Stimulated activated memory B cell treated with anti-CD40 and anti-IgM and Interleukin-4, amounts not matched to agents 10 μg/mL and 1 μg/mL and 100 μg/mL, for 72 hours (primary cell): Measurements from ENCODE around the gene FNDC3B.
"Not testable (repeated sequence)": the region's sequence is repeated elsewhere in the genome, so short reads cannot be mapped to it uniquely, and the experiment has no call there.

Experiments used
- ATAC-seq: fragments of 150-1000 bp; cut with Tn5 transposase; 2 replicates; pipeline ENCODE4 v1.10.0; 2021
- H3K27ac Mint-ChIP-seq: one replicate; pipeline ENCODE4 v1.8.0; 2022; ENCODE audit warnings: mild to moderate bottlenecking, mixed read lengths
- H3K27me3 Mint-ChIP-seq: one replicate; pipeline ENCODE4 v1.8.0; 2022; ENCODE audit warnings: mixed read lengths
- H3K36me3 Mint-ChIP-seq: one replicate; pipeline ENCODE4 v1.8.0; 2022; ENCODE audit warnings: mixed read lengths
- H3K4me1 Mint-ChIP-seq: one replicate; pipeline ENCODE4 v1.8.0; 2022; ENCODE audit warnings: mixed read lengths
- H3K4me3 Mint-ChIP-seq: one replicate; pipeline ENCODE4 v1.8.0; 2022; ENCODE audit warnings: mild to moderate bottlenecking, moderate library complexity, mixed read lengths
- H3K9me3 Mint-ChIP-seq: one replicate; pipeline ENCODE4 v1.8.0; 2022; ENCODE audit warnings: mixed read lengths

The FNDC3B gene

DNA sequence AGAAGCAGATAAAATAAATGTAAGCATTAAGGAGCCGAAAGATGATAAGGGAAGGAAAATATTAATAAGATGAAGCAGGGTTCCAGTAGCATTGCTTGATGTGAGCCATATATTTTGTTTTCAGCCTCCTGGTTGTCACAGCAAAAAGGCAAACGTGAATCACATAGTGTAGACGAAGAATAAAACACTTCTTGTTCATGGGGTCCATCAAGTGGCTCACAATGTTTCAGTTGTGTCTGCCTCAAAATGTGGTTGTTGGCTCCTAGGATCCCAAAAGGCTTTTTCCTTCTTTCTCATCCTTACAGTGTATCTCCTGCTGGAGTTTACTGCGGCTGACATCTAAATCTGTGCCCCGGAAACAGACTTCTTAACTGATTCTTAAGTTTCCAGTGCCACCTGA is 213.8 kb downstream of the FNDC3B start:
- ATAC-seq = no peak
- no peaks in the 10 kb centered on the region for H3K27me3 Mint-ChIP-seq
- H3K27ac Mint-ChIP-seq = no peak overlapping the region
- H3K36me3 Mint-ChIP-seq = peaks cover 34% of the 10 kb centered on the region
- no peaks in the 10 kb centered on the region for H3K9me3 Mint-ChIP-seq
- H3K4me3 Mint-ChIP-seq = no peak overlapping the region
- no peaks in the 10 kb centered on the region for H3K4me1 Mint-ChIP-seq

DNA sequence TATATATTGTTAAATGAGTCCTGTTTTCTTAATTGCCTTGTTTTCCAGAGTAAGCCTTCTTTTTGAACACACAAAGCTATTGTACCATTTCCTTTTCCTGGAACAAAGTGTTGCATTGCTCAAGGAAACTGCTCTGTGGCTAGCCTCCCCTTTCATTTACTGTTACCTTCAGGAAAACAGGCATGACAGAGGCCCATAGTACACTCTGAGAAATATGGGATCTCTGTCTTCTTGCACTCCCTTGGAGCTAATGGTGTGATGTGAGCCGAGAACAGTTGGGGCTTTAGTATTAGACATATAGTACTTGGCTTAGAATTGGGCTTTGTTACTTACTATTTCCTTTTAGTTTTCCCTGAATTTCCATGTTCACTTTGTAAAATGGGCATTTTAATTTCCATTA is 215.2 kb downstream of the FNDC3B start:
- Mint-ChIP-seq H3K4me1 (no peaks in the 10 kb centered on the region), H3K27ac (no peak overlapping the region), H3K36me3 (peaks cover 34% of the 10 kb centered on the region), H3K27me3 (no peaks in the 10 kb centered on the region), H3K4me3 (no peak overlapping the region), H3K9me3 (no peaks in the 10 kb centered on the region)
- ATAC-seq = no peak

DNA sequence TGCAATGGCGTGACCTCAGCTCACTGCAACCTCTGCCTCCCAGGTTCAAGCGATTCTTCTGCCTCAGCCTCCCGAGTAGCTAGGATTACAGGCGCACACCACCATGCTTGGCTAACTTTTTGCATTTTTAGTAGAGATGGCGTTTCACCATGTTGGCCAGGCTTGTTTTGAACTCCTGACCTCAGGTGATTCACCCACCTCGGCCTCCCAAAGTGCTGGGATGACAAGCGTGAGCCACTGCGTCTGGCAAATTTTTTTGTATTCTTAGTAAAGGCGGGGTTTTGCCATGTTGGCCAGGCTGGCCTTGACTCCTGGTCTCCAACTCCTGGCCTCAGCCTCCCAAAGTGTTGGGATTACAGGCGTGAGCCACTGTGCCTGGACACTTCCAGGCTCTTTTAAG is 215.9 kb downstream of the FNDC3B start:
- not testable (repeated sequence) for H3K27ac Mint-ChIP-seq, ATAC-seq, H3K27me3 Mint-ChIP-seq, H3K4me1 Mint-ChIP-seq, H3K4me3 Mint-ChIP-seq, H3K9me3 Mint-ChIP-seq
- H3K36me3 Mint-ChIP-seq = peaks cover 34% of the 10 kb centered on the region

DNA sequence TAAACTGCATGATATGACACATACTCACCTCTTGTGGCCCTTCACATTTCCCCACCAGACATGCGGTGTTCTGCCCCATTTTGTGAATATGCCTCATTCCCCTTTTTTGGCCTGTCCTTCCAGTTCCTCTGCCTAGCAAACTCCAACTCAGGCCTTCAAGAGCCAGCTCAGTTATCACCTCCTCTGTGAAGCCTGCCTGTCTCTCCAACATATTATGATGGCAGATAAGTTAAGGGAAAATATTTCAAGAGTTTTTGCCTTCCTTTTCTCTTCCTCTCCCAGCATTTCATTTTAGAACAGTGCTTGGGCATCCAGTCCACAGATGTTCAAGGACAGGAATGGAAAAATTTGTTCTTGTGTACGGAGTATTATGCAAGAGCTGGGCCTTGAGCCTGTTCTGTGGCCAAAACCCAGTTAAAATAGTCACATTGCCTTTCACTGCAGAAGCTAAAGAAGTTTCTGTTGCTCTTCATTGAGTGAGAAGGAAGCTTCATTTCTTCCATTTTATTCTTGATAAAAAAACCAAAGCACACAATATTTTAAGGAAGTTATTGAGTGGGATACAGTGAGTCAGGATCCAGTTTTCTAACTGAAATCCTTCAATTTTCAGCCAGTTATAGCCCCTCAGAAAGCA is 216.8 kb downstream of the FNDC3B start:
- no peaks in the 10 kb centered on the region for H3K27me3 Mint-ChIP-seq
- no peaks in the 10 kb centered on the region for H3K9me3 Mint-ChIP-seq
- H3K27ac Mint-ChIP-seq = no peak overlapping the region
- no peak for ATAC-seq
- no peaks in the 10 kb centered on the region for H3K4me1 Mint-ChIP-seq
- H3K36me3 Mint-ChIP-seq = peaks cover 31% of the 10 kb centered on the region
- no peak overlapping the region for H3K4me3 Mint-ChIP-seq

DNA sequence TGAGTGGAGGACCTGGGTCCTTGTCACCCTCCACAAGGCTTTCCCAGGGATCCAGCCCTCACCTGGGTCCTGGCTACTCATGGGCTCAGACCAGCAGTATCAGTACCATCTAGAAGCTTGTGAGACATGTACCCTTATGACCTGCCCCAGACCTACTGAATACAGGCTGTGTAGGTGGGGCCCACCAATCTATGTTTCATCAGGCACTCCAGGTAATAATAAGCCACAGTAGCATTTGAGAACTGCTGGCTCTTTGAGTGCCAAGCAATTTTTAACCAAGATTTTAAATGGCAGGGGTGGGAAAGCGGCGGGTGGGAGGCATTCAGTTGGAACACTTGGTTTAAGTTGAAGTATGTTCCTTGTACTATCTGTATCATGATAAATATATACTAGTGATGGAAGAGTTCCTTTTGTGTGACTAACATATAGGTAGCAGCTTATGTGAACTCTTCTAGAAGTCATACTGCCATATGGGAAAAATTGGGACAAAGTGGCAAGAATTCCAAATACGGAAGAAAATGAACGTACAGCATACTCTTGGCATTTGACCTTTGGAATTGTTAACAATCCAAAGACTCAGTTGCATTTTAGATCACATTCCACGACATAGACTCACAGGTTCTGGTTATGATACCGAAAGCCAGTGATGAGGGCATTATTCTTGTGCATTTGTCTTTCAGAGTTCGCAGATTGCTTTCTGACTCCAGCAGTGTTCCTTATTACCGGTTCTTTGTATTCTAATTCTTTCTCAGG is 218.4 kb downstream of the FNDC3B start:
- H3K27me3 Mint-ChIP-seq = no peaks in the 10 kb centered on the region
- peaks cover 24% of the 10 kb centered on the region for H3K36me3 Mint-ChIP-seq
- no peak overlapping the region for H3K4me3 Mint-ChIP-seq
- H3K27ac Mint-ChIP-seq = no peak overlapping the region
- no peak for ATAC-seq
- no peaks in the 10 kb centered on the region for H3K9me3 Mint-ChIP-seq
- no peaks in the 10 kb centered on the region for H3K4me1 Mint-ChIP-seq

DNA sequence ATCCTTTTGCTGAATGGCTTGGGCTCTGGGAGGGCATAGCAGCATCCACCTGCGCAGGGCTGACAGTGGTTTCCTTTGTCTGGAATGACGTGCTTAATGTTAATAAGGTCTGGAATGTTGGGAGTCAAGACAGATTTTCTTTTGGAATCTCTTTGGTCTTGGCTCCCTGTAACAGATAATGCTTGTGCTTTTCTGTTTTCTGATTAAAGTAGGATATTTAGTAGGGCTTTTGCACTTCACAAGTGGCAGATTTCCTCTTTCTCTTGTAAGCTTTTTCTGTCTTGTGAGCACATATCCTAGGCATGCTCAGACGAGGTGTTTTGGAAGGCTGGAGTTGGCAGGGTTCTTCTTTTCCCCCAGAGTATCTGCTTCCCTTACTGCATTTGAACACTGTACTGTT is 219.2 kb downstream of the FNDC3B start:
- H3K9me3 Mint-ChIP-seq = no peaks in the 10 kb centered on the region
- no peaks in the 10 kb centered on the region for H3K4me1 Mint-ChIP-seq
- ATAC-seq = no peak
- H3K4me3 Mint-ChIP-seq = no peak overlapping the region
- H3K27ac Mint-ChIP-seq = no peak overlapping the region
- peaks cover 24% of the 10 kb centered on the region for H3K36me3 Mint-ChIP-seq
- no peaks in the 10 kb centered on the region for H3K27me3 Mint-ChIP-seq

DNA sequence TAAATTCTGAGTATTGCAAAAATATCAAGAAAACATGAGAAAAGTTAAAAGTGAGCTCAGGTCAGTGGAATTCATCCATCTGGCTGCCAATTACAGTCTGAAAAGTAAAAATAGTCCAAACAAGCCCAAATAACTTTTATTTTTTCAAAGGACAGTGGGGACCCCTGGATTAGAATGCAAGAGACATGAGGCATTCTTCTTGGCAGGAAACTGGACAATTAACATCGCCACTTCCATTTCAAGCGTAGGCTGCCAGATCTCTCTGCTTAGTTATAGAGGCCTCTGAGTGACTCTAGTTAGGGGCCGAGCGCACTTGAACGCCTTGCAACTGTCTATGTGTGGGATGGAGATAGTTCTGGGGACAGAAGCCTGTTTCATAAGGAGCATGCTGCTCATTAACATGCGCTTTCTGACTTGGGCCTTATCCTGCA is 219.7 kb downstream of the FNDC3B start:
- no peaks in the 10 kb centered on the region for H3K4me1 Mint-ChIP-seq
- no peak overlapping the region for H3K27ac Mint-ChIP-seq
- H3K27me3 Mint-ChIP-seq = no peaks in the 10 kb centered on the region
- ATAC-seq = no peak
- H3K36me3 Mint-ChIP-seq = peaks cover 24% of the 10 kb centered on the region
- no peak overlapping the region for H3K4me3 Mint-ChIP-seq
- no peaks in the 10 kb centered on the region for H3K9me3 Mint-ChIP-seq

DNA sequence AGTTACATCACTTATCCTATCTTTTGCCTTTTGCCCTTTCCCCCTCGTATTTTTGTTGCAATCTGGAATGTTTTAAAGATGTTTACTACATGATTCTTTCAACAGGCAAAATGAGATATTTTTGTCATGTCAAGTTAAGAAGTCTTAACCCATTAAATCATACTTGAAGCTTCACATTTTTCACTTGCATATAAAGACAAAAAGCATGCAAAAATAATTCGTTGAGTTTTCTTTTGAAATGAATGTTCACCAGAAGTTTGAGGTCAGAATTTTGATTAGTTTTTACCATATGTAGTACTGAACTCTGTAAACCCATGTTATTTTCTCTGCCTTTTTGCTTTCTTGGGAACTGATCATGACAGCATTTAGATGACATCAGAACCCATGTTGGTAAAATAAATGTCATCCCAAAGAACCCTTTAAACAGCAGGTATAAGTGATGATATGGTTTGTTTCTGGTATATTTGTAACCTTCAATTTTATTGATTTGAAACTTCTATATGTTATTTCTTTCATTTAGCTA is 220.4 kb downstream of the FNDC3B start:
- Mint-ChIP-seq H3K27ac (no peak overlapping the region), H3K9me3 (no peaks in the 10 kb centered on the region), H3K4me3 (no peak overlapping the region), H3K4me1 (no peaks in the 10 kb centered on the region), H3K36me3 (peaks cover 24% of the 10 kb centered on the region), H3K27me3 (no peaks in the 10 kb centered on the region)
- no peak for ATAC-seq

DNA sequence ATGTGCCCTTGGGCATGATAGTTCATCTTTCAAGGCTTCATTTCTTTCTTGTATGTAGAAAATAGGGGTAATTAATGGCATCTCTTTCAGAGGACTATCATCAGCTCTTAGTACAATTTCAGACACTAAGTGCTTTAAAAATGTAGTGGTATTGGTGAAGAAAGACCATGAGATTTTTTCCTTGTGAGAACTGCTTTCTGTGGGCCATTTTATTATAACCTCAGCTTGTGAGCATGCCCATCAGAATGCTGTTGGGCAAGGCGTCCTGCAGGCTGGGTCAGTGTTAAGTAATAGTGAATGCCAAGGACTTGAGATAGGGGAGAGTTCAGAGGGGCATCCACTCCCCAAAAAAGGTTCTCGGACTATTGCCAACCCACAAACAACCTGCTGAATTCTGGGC is 221.0 kb downstream of the FNDC3B start:
- Mint-ChIP-seq H3K27ac (no peak overlapping the region), H3K27me3 (no peaks in the 10 kb centered on the region), H3K4me3 (no peak overlapping the region), H3K36me3 (peaks cover 24% of the 10 kb centered on the region), H3K4me1 (no peaks in the 10 kb centered on the region), H3K9me3 (no peaks in the 10 kb centered on the region)
- no peak for ATAC-seq

DNA sequence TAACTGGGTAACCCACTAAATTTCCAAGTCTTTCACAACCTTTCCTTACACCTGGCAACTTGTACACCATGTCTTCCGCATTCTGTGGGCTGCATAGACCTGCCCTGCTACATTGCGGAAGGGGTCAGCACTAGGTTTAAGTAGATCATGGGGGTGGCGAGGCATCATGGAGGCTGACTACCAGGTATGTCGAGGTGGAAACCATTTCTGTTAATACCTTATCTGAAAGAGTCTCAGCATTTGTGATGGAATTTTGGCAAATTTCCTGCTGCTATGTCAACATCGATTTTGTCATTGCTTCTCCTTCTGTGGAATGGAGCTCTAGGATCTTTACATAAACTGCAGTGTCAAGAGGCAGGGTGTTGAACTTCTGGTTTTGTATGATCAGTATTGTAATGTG is 221.7 kb downstream of the FNDC3B start:
- Mint-ChIP-seq H3K4me3 (no peak overlapping the region), H3K4me1 (no peaks in the 10 kb centered on the region), H3K9me3 (no peaks in the 10 kb centered on the region), H3K27ac (no peak overlapping the region), H3K36me3 (peaks cover 18% of the 10 kb centered on the region), H3K27me3 (no peaks in the 10 kb centered on the region)
- ATAC-seq = no peak

DNA sequence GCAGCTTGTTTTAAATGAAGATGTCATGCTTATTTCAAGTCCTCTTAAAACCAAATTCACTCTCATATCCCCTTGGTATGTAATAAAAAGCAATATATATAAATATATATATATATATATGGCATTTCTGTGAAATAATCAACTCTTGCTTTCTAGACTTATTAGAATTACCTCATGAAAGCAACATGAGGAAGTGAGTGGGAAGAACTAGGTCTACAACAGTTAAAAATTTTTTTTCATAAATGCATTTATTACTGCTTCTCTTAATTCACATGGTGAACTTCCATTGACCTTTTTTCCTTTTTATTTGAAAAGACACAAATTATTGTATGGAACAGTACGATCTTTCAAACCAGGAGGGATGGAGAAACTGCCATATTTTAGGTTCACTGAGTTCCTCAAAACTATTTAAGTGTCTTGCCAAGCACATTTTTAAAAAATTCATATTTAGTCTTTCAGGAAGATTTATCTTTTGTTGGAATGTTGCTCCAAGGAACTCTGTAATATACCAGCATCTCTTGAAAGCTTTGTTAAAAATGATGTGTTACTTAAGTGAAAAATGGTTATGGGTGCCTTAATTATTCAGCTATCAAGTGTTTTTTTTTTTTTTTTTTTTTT is 223.7 kb downstream of the FNDC3B start:
- no peaks in the 10 kb centered on the region for H3K27me3 Mint-ChIP-seq
- H3K4me3 Mint-ChIP-seq = no peak overlapping the region
- no peaks in the 10 kb centered on the region for H3K9me3 Mint-ChIP-seq
- ATAC-seq = no peak
- H3K27ac Mint-ChIP-seq = no peak overlapping the region
- no peaks in the 10 kb centered on the region for H3K4me1 Mint-ChIP-seq
- H3K36me3 Mint-ChIP-seq = peaks cover 16% of the 10 kb centered on the region

DNA sequence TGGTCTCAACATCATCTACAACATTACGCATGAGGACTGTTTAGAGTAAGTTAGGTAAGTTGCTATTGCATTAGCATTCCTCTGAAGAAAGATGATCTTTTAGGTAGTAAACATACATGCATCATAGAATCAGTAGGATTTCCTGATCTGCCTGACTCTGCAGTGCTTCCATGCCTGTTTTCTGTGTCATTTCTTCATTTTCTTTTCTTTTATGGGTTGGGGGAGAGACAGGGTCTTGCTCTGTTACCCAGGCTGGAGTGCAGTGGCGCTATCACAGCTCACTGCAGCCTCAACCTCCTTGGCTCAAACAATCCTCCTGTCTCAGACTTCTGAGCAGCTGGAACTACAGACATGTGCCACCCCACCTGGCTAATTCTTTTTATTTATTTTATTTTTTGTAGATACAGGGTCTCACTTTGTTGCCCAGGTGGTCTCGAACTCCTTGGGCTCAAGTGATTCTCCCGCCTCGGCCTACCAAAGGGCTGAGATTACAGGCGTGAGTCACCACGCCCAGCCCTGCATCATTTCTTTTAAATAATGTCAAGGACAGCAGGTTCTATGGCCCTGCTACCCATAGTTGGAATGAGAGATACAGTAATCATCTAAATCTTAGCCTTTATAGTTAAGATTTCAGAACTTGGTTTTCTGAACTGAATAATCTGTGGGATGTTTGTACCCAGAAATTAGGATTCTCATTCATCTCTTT is 224.6 kb downstream of the FNDC3B start:
- Mint-ChIP-seq H3K4me3 (no peak overlapping the region), H3K27ac (no peak overlapping the region), H3K36me3 (peaks cover 16% of the 10 kb centered on the region), H3K4me1 (no peaks in the 10 kb centered on the region), H3K9me3 (no peaks in the 10 kb centered on the region), H3K27me3 (no peaks in the 10 kb centered on the region)
- no peak for ATAC-seq

DNA sequence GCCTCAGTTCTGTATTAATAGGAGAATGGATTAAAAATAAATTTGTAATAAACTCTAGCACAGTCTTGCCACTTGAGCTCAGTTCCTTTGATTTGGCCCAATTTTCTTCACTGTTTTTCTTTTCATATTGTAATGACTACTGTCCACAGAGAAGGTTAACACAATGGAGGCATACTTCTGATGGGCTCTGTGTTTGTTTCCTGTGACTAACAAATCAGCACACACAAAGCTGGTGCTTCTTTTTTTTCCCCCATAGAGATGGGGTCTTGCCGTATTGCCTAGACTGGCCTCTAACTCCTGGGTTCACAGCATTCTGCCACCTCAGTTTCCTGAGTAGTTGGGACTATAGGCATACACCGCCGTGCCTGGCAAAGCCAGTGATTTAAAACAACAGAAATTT is 226.7 kb downstream of the FNDC3B start:
- Mint-ChIP-seq H3K9me3 (no peaks in the 10 kb centered on the region), H3K4me1 (peaks cover 12% of the 10 kb centered on the region), H3K4me3 (no peak overlapping the region), H3K27me3 (no peaks in the 10 kb centered on the region), H3K36me3 (peaks cover 16% of the 10 kb centered on the region), H3K27ac (no peak overlapping the region)
- no peak for ATAC-seq

DNA sequence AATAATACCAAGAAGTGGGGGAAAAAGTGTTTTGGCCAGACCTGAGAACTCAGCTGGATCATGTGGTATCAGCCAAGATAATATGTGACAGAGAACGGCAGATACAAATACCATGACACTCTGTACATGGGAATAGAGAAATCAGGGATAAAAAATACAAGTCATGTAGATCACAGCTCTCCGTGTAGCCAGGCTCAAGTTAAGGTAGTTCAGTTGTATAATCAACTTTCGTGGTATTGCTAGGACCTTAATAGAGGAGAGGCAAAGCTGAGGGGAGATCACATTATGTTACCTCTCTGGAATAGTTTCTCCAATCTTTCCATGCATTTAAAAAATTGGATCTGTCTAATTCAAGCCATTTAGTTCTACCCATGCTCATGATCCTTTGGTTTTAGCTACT is 229.0 kb downstream of the FNDC3B start:
- Mint-ChIP-seq H3K9me3 (no peaks in the 10 kb centered on the region), H3K4me1 (peaks cover 12% of the 10 kb centered on the region), H3K36me3 (peaks cover 12% of the 10 kb centered on the region), H3K27ac (no peak overlapping the region), H3K4me3 (no peak overlapping the region), H3K27me3 (no peaks in the 10 kb centered on the region)
- no peak for ATAC-seq

DNA sequence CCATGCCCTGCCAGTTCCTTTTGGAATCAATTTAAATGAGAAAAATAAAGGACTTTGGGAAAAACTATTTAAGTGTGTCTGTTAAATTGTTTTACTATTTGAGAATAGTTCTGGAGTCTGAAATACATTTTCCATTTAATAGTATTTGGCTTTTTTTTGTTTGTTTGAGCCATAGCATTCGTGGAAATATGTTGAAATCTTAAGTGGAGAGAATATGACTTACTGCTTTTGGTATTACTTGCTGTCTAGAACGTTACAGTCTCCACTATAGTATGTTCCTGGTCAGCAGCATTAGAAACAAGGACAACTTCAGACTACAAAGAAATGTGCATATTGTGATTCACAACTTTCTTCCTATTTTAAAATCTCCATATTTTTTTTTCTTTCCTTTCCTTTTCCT is 229.5 kb downstream of the FNDC3B start:
- Mint-ChIP-seq H3K4me3 (no peak overlapping the region), H3K27me3 (no peaks in the 10 kb centered on the region), H3K9me3 (no peaks in the 10 kb centered on the region), H3K27ac (no peak overlapping the region), H3K4me1 (peaks cover 12% of the 10 kb centered on the region), H3K36me3 (peaks cover 14% of the 10 kb centered on the region)
- ATAC-seq = no peak
